GM21381 (cell line): ENCODE results near the gene B3GNT5.
"Not testable (repeated sequence)": the region's sequence is repeated elsewhere in the genome, so short reads cannot be mapped to it uniquely, and the experiment has no call there.

Source experiments
- ATAC-seq: cut with Tn5 transposase; IDR thresholded peaks from one replicate; pipeline ENCODE4 v1.9.1; 2021; ENCODE audit warnings: mild to moderate bottlenecking, moderate library complexity; ENCODE audit not compliant: unreplicated experiment

Gene B3GNT5

DNA sequence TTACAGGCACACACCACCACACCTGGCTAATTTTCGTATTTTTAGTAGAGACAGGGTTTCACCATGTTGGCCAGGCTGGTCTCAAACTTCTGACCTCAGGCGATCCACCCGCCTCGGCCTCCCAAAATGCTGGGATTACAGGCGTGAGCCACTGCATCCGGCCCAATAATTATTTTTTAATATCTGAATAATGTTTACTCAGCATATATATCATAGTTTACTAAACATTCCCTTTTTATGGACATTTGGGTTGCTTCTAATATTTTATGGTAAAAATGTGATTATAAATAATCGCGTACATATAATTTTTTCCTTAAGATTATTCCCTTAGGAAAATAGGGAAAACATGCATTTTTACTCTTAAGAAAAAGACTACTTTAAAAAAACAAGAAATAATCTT, 22.8 kb upstream of the B3GNT5 start:
- ATAC-seq: not testable (repeated sequence)

DNA sequence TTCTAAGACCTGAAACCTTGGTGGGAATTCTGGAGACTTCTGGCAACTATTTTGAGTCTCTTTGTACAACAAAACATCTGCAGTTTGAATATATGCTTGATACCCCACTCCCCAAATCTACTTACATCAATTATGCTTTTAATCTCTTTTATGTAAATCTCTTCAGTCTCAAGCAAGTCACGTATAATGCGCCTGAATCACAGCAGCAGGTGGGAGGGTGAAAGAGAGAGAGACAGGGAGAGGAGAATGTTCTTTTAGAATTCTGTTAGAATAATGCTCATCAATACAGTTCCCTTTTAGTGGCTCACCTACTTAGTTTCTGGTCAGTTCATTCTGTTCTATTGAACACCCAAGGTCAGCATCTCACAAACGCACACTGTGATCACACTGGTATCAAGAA, 22.2 kb upstream of the B3GNT5 start:
- no peak for ATAC-seq

DNA sequence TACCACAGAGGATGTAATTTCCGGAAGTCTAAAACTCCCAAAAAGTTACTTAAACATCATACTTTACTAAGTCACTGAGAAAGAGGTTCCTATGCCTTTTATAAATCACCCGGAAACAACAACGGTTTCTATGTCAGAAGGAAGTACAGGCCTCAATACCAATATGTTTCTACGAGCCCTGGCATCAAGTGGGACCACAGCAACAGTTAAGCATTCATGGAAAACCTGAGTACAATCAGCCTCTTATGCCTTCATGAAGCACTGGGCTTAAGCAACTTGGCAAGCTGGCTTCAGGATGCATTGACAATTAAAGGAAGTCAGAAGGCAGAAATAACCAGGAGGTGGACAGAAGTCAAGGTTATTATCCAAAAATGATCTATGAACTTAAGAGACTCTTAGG, 19.1 kb upstream of the B3GNT5 start:
- ATAC-seq: no peak

DNA sequence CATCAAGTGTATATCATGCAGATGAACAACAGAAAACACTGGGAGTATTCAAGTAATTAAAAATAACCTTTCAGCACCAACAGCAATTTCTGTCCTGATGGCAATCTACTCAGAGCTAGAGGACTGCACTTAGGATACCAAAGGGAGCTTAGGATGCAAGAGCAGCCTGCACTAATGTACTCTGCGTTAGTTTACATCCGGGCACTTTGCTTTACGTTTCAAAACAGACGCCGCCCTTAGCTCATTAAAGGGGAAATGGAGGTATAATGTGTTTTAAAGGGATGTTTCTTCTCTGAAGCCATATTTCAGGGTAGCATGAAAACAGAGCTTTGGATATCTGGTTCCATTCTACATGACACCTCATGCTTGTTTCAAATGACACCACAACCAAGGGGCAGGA, 14.0 kb upstream of the B3GNT5 start:
- ATAC-seq: no peak

DNA sequence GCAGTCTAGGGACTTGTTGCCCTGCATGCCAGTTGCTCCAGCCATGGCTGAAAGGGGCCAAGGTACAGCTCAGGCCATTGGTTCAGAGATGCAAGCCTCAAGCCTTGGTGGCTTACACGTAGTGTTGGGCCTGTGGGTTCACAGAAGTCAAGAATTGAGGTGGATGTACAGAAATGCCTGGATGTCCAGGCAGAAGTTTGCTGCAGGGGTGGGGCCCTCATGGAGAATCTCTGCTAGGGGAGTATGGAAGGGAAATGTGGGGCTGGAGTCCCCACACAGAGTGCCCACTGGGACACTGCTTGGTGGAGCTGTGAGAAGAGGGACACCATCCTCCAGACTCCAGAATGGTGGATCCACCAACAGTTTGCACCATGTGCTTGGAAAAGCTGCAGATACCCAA, 10.6 kb upstream of the B3GNT5 start:
- ATAC-seq: no peak

DNA sequence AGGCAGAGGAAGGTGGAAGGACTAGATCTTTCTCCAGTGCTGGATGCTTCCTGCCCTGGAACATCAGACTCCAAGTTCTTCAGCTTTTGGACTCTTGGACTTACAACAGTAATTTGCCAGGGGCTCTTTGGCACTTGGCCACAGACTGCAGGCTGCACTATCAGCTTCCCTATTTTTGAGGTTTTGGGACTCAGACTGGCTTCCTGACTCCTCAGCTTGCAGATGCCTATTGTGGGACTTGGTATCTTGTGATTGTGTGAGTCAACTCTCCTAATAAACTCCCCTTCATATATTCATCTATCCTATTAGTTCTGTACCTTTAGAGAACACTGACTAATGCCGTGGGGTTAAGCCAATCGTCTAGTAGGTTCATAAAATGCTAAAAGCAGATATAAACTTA, 8.8 kb upstream of the B3GNT5 start:
- ATAC-seq: no peak

DNA sequence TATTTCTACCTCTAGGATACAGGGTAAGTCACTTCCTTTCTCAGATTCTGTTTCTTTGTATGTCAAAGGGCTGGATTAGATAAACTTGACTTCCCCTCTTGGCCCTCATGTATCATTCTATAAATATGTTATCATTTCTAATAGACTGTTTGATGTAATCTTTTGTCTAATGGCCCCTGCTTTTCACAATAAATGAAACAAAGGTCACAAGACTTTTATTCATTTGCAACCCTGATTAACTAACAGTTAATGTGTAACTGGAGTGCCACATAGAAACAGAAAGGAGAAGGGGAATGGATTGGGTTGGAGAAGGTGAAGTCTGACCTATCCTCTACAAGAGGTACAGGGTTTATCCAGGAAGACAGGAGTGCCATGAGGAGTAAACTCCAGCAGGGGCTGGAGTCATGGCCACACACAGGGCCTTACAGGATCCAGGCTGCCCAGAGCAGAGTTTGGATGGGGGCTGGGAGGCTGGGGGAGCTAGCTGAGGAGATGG, 8.0 kb upstream of the B3GNT5 start:
- ATAC-seq: no peak

DNA sequence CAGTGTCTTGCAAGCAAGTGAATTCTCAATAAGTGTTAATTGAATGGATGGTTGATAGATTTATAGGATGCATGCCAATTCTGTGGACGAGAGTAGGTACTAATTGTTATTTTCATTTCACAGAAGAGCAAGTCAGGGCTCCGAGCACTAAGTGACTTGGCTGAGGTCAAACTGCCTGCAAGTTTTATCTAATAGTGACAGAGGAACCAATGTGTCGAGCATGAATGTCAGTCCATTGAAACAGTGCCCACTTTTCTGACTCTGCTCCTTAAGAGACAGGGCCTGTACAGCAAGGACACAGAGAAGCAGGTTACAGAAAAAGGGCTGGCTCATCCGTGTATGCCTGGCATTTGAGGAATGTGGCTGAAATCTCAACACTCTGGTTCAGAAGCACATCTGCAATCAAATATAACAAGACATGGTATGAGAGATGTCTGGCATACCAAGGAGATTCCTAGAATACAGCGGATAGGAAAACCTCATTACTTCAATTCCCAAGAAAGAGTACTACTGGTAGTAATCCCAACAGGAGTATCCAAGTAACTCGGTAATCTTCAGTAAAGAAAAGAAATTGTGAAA, 6.0 kb upstream of the B3GNT5 start:
- no peak for ATAC-seq

DNA sequence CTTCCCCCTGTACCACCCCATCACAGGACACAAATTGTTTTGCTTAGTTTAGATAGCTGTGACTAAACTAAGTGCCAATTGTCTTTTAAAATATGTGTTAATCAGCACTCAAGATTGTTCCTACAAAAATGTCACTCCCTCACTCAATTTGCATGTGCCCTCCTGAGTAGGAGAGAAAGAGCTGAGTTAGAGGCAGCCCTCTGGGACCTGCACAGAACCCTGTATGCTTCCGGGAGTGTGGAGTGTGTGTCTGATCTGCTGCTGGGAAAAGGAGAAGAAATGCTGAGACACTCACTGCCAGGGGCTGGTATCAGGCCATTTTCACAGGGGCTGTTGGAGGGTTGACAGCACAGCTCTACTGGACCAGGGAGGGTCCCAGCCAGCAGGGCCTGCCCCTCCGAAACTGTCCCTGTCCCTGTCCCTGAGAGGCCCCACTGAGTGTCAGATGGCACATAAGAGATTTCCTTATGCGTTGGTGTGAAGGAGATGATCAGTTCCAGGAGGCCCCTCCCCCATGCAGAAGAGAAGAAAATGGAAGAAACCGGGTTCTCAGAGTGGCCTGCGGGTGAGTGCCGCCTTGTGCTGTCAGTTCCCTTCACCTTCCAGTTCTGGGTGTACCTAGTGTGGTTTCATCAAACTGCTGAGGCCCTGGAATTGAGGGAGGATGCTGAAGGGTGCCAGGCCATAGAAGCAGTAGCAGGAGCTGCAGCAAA, 3.9 kb upstream of the B3GNT5 start:
- no peak for ATAC-seq

DNA sequence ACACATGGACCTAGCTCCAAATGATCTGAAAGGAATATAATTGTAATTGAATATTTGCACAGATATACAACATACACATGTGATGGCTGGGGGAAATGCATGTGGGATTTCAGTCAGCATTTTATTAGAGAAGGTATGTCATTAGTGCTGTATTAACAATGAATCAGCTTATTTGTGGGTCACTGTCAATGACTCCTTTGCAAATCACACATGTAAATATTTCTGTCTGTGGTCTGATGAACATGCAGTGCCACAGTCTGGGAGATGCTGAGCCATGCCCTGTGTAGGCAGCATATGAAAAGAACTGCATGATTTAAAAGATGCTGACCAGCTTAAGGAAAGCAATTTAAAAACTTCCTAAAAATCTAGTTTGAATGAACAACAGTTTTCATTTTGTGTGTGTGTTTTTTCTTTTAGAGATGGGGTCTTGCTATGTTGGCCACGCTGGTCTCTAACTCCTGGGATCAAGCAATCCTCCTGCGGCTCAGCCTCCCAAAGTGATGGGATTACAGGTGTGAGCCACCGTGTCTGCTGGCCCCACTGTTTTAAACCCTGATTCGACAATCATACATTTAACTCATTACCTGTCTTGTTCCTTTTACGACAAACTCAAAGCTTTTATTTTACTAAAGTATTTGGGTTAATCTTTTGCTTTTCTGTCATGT, 803 bp upstream of the B3GNT5 start:
- no peak for ATAC-seq

DNA sequence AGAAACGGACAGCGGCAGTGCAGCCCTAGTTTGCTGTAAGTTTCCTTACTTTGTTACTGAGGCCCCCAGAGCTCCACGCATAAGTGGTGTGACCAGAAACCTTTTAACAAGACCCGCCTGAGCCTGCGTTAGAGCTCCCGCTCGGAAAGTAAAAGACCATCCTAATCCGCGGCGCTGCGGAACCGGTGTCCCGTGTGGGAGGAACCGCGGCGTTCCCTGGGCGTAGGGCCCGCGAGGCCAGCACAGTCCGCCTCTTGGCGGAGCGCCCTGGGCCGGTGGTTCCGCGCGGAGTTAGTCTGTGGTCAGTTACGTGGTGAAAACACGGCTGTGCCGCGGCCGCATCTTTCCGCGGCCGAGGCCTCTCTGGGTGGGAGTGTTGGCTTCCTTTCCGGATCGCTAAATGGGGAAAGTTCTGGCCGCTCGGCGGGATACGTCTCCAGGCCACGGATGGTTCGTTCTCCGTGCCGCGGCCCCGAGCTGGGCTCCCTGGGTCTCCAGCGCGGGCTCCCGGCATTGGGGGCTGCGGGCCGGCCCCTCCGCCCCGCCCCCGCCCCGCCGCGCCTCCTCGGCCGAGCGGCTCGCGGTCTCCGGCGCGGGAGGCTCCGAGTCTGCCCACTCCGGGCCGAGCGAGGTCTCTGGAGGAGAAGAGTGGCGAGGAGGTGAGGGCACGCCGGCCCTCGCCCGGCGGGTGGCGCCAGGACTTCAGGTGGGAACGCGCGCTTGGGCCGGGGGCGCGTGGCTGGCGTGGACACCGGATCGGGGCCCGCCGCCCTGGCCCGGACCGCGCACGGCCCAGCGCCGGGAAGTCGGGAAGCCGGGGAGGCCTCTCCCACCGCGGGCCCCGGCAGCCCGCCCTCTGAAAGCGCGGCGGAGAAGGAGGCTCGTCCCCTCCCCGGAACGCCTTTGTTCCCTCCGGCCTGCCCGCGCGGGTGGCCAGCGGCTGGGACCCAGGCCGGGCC, 754 bp downstream of the B3GNT5 start:
- no peak for ATAC-seq

DNA sequence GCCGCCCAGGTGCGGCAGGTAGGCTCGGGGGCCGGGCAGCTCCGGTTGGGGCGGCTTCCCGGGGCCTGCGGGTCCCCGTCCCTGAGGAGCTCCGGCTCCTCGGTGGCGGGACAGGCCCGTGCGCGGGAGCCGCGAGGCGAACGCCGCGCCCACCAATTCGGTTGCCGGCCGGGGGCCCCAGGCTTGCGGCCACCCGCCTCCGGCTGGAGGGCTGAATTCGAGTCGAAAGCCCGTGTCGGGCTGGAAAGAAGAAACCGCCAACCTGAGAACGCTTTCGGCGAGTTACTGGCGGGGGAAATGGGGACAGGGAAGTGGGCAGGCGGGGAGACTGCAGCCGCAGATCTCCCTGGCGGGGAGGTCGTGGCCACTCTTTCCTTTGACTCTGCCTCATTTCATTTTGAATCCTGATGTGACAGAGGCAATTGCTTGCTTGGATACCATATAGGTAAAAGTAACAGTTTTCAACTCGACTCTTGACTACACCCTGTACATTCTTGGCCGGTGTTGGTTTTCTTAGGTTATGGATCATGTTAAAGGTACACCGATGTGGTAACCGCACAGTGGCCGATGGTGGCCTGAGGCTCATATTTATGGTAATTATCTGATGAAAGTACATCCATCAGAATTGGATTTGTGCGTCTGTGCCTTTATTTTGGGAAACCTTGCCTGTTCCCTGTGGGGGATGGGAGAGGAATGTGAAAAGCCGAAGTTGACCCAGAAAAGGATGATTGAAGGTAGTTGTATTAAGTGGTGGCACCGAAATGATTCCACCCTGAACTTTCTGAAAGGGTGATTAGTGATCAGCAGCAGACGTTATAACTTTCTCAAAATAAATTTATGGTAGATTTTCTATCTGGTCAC, 1.7 kb downstream of the B3GNT5 start:
- ATAC-seq: no peak

DNA sequence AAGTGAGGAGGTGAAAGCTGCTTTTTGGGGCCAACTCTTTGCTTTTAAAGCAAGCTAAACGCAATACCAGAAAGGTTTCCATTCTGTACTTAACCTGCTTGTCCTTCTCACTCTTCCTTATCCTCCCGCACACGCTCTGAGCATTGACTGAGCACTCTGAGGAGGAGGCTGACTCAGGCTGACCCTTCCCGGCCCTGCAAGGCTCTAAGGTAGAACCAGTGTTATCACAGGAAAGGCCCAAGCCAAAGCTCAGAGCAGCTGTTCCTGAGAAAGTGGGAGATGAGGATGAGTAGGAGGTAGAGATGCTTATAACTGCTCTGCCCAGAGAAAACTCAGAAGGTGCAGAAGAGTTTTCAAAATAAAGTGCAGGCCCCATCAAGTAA, 2.3 kb downstream of the B3GNT5 start:
- no peak for ATAC-seq

DNA sequence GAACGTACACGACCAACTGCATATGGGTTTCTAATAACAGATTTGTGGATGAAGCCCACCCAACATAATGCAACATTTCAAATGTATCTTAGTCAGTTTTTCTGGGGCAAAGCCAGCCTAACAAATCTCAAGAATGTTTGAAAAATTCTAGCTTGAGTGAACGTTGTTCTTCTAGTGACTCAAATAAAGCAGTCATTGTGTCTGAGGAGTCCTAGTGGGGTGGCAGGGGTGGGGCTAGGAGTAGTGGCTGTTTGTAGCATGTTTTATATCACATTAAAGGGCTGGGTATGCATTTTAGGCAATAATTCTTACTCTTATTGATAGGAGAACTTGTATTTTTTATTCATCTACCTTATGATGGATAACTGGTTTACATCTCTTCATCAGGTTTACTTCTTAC, 6.0 kb downstream of the B3GNT5 start:
- no peak for ATAC-seq

DNA sequence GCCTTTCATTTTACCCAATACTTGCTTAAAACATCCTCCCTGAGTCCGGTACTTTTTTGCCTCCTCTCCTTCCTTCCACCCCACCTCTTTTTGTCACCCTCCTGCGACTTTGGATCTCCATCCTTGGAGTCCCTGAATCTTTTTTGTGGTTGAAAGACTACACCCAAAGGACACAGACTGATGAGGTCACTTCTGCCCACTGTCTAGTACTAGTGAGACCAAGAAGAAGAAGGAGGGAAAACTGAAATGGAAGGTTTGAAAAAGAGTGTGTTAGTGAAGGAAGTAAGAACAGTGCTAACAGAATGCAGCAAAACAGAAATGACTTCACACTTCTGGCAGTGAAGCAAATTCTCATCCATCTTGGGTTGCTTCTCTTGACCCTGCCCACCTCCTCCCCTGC, 6.6 kb downstream of the B3GNT5 start:
- ATAC-seq: no peak

DNA sequence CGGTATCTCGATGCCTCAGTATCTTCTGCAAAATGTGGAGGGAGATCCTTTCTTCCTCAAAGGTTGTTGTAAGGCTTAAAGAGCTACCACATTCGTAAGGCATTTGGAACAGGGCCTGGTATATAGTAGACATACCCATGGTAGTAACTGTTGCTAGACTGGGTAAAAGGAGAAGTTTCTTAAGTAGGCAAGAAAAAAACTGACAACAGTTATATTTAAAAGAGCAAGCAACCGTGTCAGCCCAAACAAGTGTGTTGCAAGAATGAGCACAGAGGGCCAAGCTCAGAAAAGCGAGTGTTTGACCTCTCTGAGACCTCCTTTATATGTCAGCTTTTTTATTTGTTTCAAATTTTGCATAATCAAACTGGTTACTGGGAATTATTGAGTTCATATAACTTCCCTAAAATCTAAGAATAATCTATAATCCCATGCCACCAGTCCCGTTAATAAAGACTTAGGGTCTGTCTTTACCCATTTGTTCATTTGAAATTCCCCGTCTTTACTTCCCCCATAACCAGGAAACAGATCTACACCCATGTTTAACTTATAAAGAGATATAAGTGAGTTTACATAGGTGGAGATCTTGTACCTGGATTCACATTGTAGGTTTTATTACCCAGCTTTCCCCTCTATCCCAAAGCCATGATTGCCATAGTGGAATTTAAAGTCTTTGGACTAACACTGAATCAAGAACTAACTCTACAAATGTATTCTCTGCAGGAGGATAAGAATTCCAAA, 7.3 kb downstream of the B3GNT5 start:
- ATAC-seq: no peak

DNA sequence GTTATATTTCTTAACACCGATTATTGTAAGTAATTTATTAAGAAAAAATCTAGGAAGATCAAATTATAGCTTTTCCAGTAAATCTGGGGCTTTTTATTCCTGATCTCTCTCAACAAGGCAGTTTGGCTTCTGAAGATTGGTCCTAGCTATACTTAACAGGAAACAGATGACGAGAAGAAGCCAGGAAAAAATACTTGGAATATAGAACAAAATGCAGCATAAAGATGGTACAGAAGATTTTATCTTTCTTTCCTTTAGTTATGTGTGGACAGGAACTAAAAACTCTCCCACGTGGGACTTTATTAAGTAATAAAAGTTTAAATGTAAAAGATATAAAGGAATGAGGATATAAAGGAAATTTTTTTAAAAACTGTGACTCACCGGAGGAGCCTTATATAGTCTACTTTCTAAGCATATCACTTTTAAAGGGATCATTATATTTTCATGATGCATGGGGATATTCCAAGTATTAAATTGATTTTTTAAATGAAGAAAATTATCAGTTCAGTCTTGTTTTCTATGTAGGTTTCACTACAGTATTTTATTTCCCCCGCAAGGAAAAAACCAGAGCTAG, 8.2 kb downstream of the B3GNT5 start:
- ATAC-seq: no peak

DNA sequence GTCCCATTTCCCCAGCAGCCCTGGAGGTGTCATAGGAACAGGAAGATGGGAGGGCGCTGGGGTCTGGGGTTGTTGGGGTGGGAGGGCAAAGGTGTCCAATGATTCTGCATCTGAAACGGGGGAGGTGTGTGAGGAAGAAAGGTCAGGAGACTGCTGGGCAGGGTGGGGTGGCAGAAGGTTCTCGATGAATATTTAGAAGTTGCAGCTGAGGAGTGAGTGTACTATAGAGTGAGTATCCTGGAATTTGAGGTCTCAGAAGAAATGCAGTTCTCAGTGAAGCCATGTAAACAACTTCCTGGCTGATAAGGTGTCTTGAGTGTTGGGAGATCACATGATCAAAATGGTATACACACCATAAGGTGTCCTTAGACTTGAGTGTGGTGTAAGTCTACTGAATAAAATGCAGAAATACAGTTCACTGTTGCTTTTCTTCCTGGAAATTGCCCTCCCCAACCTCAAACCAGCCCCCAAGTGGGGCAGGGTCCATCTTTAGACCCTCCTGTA, 9.9 kb downstream of the B3GNT5 start:
- ATAC-seq: no peak

DNA sequence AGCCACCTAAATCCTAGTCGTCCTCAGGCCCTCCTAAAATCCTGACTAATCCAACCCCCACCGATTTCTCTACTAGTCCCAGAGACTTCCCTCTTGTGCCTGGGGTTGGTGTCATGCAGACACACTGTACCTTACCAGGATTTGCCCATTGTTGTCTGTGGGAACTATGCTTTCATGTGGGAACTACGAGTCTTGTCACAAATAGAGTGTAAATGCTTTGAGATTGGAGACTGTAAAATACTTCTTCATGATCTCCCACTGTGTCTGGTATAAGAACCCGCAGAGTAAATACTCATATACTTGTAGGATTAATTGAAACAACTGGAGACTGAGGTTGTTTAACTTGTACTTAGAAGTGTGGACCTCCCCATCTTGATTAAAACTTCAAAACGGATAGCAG, 11.2 kb downstream of the B3GNT5 start:
- ATAC-seq: no peak
